ENCODE results near the gene UBE2I. TPM values are rescaled to one million over a fixed set of nuclear protein-coding genes. Genes with fewer than 3 reads are reported as not detected.

Gene UBE2I
- total and polyA plus RNA-seq, 4 donors: 35.7 to 86.7 (median 72.4) TPM

DNA sequence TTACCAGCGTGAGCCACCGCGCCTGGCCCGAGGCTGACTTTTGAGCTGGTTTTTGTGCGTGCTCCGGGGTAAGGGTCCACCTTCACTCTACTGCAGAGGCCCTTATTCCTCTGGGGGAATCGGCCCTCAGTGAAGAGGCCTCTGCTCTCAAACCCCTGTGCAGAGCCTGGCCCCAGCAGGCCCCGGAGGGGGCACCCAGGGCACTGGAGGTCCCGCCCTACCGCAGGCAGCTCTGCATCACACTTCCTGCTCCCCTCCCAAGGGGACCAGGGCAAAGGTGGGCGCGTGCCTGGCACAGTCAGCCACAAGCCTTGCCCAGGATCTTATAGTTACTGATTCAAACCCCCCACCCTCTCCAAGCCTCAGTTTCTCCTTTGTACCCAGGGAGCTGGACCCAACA is 3.6 kb upstream of the UBE2I start:
- Histone ChIP-seq H3K27ac (ENCODE audit: low read depth in 1 of 2, low read length in 2 of 2) (no peak overlapping the region), H3K4me1 (ENCODE audit: control insufficient read depth in 1 of 2, insufficient read depth in 2 of 2, low read length in 2 of 2) (peaks cover 0 to 2% of the 10 kb centered on the region in 2 donors), H3K27me3 (ENCODE audit: control insufficient read depth in 1 of 2, insufficient read depth in 2 of 2, low read length in 1 of 2) (no peaks in the 10 kb centered on the region), H3K36me3 (ENCODE audit: control insufficient read depth in 1 of 2, insufficient read depth in 2 of 2, low read length in 1 of 2) (no peaks in the 10 kb centered on the region), H3K4me3 (ENCODE audit: low read length in 2 of 2) (no peak overlapping the region), H3K9me3 (ENCODE audit: control insufficient read depth, low read length) (no peaks in the 10 kb centered on the region)
- intact Hi-C loops (cut with DNase I): loop anchor here (5.0 to 10.0 kb wide), 2 partner anchors 109 to 476 kb away; partner anchors contain the start of genes NUBP2 (in 1 of the 2), SPSB3 (in 1 of the 2) and UNKL (in 1 of the 2)
- DNase-seq (no peak), ATAC-seq (ENCODE audit: low FRiP score) (no peak)
- 71 to 73% methylated on average over 12 of the region's 12 CpGs for WGBS, 2 donors

DNA sequence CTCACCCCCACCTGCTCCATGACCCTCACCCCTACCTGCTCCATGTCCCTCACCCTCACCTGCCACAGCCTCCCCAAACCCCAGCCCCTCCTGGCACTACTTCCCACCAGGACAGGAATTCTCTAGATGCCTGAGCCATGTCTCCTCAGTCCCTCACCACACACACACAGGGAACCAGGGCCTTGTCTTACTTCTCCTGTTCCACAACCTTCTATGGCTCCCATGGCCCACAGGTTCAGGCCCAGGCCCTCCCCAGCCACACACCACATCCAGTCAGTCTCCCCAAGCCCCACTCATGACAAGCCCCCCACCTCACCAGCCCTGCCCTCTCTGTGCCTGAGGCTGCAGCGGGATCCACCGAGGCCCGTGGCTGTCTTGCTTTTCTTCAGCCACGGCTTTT is 3.1 kb upstream of the UBE2I start:
- DNase-seq (no peak), ATAC-seq (ENCODE audit: low FRiP score) (no peak)
- Histone ChIP-seq H3K27ac (ENCODE audit: low read depth in 1 of 2, low read length in 2 of 2) (no peak overlapping the region), H3K4me1 (ENCODE audit: control insufficient read depth in 1 of 2, insufficient read depth in 2 of 2, low read length in 2 of 2) (peaks cover 0 to 2% of the 10 kb centered on the region in 2 donors), H3K9me3 (ENCODE audit: control insufficient read depth, low read length) (no peaks in the 10 kb centered on the region), H3K4me3 (ENCODE audit: low read length in 2 of 2) (no peak overlapping the region), H3K27me3 (ENCODE audit: control insufficient read depth in 1 of 2, insufficient read depth in 2 of 2, low read length in 1 of 2) (no peaks in the 10 kb centered on the region), H3K36me3 (ENCODE audit: control insufficient read depth in 1 of 2, insufficient read depth in 2 of 2, low read length in 1 of 2) (no peaks in the 10 kb centered on the region)
- WGBS, 2 donors: 57 to 63% methylated on average over 4 of the region's 4 CpGs
- intact Hi-C loops (cut with DNase I): loop anchor here (5.0 to 10.0 kb wide), 2 partner anchors 108 to 476 kb away; partner anchors contain the start of genes NUBP2 (in 1 of the 2), SPSB3 (in 1 of the 2) and UNKL (in 1 of the 2)

DNA sequence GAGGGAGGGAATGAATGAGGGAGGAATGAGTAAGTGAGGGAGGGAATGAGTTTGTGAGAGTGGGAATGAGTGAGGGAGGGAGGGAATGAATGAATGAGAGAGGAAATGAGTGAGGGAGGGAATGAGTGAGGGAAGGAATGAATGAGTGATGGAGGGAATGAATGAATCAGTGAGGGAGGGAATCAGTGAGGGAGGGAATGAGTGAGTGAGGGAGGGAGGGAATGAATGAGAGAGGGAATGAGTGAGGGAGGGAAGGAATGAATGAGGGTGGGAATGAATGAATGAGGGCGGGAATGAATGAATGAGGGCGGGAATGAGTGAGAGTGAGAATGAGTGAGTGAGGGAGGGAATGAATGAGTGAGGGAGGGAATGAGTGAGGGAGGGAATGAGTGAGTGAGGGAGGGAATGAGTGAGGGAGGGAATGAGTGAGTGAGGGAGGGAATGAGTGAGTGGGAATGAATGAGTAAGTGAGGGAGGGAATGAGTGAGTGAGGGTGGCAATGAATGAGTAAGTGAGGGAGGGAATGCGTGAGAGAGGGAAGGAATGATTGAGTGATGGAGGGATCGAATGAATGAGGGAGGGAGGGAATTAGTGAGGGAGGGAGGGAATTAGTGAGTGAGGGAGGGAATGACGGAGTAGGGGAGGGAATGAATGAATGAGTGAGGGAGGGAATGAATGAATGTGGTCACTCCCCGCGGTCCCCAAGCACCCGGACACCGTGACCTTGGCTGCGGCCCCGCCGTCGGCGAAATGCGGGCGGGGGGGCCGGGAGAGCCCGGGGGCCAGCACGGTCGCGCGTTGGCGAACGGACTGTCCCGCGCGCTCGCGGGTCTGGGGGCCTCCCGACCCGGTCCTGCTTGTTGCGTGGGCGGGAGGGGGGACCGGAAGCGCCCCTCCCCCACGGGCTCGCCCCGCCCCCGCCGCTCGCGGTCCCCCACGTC is 1.1 kb upstream of the UBE2I start:
- no peaks in the 10 kb centered on the region for H3K27me3 ChIP-seq (ENCODE audit: control insufficient read depth in 1 of 2, insufficient read depth in 2 of 2, low read length in 1 of 2)
- peak; percentile 32 for ATAC-seq (ENCODE audit: low FRiP score)
- intact Hi-C loops (cut with DNase I): loop anchor here (5.0 to 10.0 kb wide), 2 partner anchors 106 to 474 kb away; partner anchors contain the start of genes NUBP2 (in 1 of the 2), SPSB3 (in 1 of the 2) and UNKL (in 1 of the 2)
- H3K36me3 ChIP-seq (ENCODE audit: control insufficient read depth in 1 of 2, insufficient read depth in 2 of 2, low read length in 1 of 2): no peaks in the 10 kb centered on the region
- H3K27ac ChIP-seq (ENCODE audit: low read depth in 1 of 2, low read length in 2 of 2): no peak overlapping the region
- H3K4me1 ChIP-seq (ENCODE audit: control insufficient read depth in 1 of 2, insufficient read depth in 2 of 2, low read length in 2 of 2): peaks cover 0 to 2% of the 10 kb centered on the region in 2 donors
- H3K4me3 ChIP-seq (ENCODE audit: low read length in 2 of 2): peak overlapping the region; percentile 41 to 81
- WGBS, 2 donors: 4 to 13% methylated on average over 12 to 42 of the region's 43 CpGs
- H3K9me3 ChIP-seq (ENCODE audit: control insufficient read depth, low read length): no peaks in the 10 kb centered on the region
- DNase-seq: no peak

DNA sequence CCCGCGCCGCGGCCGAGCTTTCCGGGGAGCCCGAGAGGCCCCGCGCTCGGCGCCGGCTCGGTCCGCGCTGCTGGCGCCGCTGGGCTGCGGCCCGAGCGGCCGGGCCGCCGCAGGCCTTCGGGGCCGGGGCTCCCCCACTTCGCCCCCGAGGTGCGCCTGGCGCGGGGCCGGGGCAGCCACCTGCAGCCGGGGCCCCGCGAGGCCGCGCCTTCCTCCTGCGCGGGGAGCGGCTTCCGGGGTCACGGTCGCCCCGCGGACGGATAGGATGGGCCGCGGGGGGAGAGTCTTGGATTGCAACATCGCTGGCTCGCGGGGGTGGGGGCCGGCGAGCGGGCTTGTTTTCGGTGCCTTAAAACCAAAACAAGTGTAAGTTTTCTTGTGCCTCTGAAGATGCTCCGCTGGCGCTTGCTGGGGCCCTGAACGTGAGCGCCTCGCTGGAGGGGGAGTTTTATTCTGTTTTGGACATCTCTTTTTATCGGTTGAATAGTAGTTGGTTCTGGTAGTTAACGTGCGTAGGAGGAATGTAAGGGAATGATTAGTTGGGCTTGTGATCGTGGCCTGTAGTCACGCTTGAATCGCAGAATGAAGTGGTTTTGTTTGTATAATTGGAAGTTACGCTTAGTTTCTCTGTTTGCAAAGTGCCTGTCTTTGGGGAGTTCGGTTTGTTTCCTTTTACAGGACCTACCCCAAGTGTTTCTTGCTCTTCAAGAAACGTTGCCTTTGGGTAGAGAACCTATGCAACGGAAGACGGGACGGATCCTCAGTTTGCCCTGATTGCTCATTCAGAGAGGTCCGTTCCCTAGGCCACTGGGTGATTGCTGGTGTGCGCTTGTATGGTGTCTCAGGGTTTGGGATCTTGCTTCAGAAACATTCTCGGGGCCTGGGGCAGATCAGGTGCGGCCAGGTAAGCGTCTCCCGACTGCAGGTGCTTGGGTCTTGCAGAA is 724 bp downstream of the UBE2I start:
- Histone ChIP-seq H3K4me1 (ENCODE audit: control insufficient read depth in 1 of 2, insufficient read depth in 2 of 2, low read length in 2 of 2) (peaks cover 0 to 2% of the 10 kb centered on the region in 2 donors), H3K4me3 (ENCODE audit: low read length in 2 of 2) (peak overlapping the region; percentile 89 to 94), H3K27me3 (ENCODE audit: control insufficient read depth in 1 of 2, insufficient read depth in 2 of 2, low read length in 1 of 2) (no peaks in the 10 kb centered on the region), H3K9me3 (ENCODE audit: control insufficient read depth, low read length) (no peaks in the 10 kb centered on the region), H3K27ac (ENCODE audit: low read depth in 1 of 2, low read length in 2 of 2) (no peak overlapping the region), H3K36me3 (ENCODE audit: control insufficient read depth in 1 of 2, insufficient read depth in 2 of 2, low read length in 1 of 2) (no peaks in the 10 kb centered on the region)
- 1 to 2% methylated on average over 45 to 77 of the region's 77 CpGs for whole genome bisulfite sequencing, 2 donors
- intact Hi-C loops (cut with DNase I): loop anchor here (5.0 to 10.0 kb wide), 2 partner anchors 105 to 472 kb away; partner anchors contain the start of genes NUBP2 (in 1 of the 2), SPSB3 (in 1 of the 2) and UNKL (in 1 of the 2)
- ATAC-seq (ENCODE audit: low FRiP score) (no peak), DNase-seq (peak; percentile 68 to 88)

DNA sequence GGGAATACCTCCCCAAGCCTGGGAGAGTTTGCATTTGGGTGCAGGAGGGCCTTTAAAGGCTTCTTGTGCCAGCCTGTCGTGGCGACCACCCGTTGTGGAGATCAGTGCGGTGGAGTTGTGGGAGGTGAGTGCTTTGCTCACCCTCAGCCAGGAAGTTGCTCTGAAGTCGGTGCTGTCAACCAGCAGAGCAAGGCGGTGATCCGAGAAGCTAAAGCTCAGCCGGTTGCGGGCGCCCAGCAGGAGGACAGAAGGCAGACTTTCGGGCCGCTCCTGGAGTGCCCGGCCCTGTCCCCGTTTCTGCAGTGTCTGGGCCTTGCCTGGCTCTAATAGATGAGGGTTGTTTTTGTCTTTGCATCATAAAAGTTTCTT is 1.4 kb downstream of the UBE2I start:
- no peak overlapping the region for H3K27ac ChIP-seq (ENCODE audit: low read depth in 1 of 2, low read length in 2 of 2)
- WGBS, 2 donors: 1 to 3% methylated on average over 14 of the region's 14 CpGs
- intact Hi-C loops (cut with DNase I): no loop called here
- peaks cover 0 to 2% of the 10 kb centered on the region in 2 donors for H3K4me1 ChIP-seq (ENCODE audit: control insufficient read depth in 1 of 2, insufficient read depth in 2 of 2, low read length in 2 of 2)
- no peaks in the 10 kb centered on the region for H3K36me3 ChIP-seq (ENCODE audit: control insufficient read depth in 1 of 2, insufficient read depth in 2 of 2, low read length in 1 of 2)
- no peaks in the 10 kb centered on the region for H3K27me3 ChIP-seq (ENCODE audit: control insufficient read depth in 1 of 2, insufficient read depth in 2 of 2, low read length in 1 of 2)
- no peak for ATAC-seq (ENCODE audit: low FRiP score)
- H3K9me3 ChIP-seq (ENCODE audit: control insufficient read depth, low read length): no peaks in the 10 kb centered on the region
- DNase-seq: no peak
- H3K4me3 ChIP-seq (ENCODE audit: low read length in 2 of 2): peak overlapping the region; percentile 89 to 94

DNA sequence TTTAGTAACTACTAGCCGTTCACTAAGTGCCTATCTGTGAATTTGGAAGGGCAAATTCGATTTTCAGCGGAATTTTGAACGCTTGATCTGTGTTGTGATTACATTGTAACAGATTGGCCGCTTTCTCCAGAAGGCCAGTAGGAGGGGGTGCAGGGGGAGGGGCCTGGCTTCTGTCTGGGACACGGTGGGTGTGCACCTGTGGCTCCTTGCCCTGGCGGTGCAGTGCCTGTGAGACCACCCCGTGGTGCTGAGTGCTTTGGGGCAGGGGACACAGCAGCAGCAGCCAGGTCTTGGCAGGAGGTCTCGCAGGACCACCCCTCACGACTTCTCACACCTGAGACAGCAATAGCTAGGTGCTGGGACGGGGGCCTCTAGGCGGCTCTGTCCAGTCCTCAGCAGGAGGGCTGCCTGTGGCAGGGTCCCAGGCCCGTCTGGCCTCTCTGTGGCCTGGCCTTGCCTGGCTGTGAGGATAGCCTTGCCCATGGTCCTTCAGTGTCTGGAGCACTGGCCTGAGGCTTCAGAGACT is 1.8 kb downstream of the UBE2I start:
- DNase-seq (no peak), ATAC-seq (ENCODE audit: low FRiP score) (no peak)
- no peaks in the 10 kb centered on the region for H3K9me3 ChIP-seq (ENCODE audit: control insufficient read depth, low read length)
- H3K4me3 ChIP-seq (ENCODE audit: low read length in 2 of 2): no peak overlapping the region
- no peaks in the 10 kb centered on the region for H3K27me3 ChIP-seq (ENCODE audit: control insufficient read depth in 1 of 2, insufficient read depth in 2 of 2, low read length in 1 of 2)
- H3K27ac ChIP-seq (ENCODE audit: low read depth in 1 of 2, low read length in 2 of 2): no peak overlapping the region
- WGBS, 2 donors: 11 to 17% methylated on average over 12 to 13 of the region's 13 CpGs
- no peaks in the 10 kb centered on the region for H3K36me3 ChIP-seq (ENCODE audit: control insufficient read depth in 1 of 2, insufficient read depth in 2 of 2, low read length in 1 of 2)
- H3K4me1 ChIP-seq (ENCODE audit: control insufficient read depth in 1 of 2, insufficient read depth in 2 of 2, low read length in 2 of 2): peaks cover 0 to 2% of the 10 kb centered on the region in 2 donors
- intact Hi-C loops (cut with DNase I): no loop called here

DNA sequence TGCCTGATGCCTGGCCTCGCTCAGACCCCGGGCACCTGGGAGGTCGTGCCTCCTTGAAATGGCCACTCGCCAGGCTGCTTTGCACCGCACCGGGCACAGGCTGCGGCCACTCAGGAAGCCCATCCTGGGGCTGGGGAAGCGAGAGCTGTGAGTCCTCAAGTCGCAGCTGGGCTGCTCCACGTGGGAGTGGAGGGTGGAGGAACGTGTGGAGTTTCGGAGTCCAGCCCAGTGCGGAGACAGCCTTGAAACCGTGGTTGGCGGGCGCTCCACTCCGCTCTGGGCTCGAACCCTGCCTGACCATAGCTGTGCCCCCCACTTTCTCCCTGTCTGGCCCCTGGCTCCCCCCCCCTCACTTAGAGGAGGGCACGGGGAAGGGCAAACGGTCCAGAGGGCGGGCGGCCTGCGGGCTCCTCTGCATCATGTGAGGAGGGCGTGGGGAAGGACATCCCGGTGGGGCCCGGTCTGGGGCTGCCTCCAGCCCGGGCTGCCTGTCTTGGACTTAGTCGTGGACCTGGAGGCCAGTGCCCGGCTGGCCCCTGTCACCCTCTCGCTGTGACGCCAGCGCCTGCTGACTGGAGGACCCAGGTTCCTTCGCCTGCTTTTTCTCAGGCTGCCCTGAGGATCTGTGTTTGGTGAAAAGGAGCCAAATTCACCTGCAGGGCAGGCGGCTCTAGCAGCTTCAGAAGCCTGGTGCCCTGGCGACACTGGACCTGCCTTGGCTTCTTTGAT is 2.5 kb downstream of the UBE2I start:
- no peak for DNase-seq
- intact Hi-C loops (cut with DNase I): no loop called here
- WGBS, 2 donors: 43 to 44% methylated on average over 35 of the region's 35 CpGs
- Histone ChIP-seq H3K27ac (ENCODE audit: low read depth in 1 of 2, low read length in 2 of 2) (no peak overlapping the region), H3K9me3 (ENCODE audit: control insufficient read depth, low read length) (no peaks in the 10 kb centered on the region), H3K4me3 (ENCODE audit: low read length in 2 of 2) (no peak overlapping the region), H3K4me1 (ENCODE audit: control insufficient read depth in 1 of 2, insufficient read depth in 2 of 2, low read length in 2 of 2) (peaks cover 0 to 2% of the 10 kb centered on the region in 2 donors), H3K36me3 (ENCODE audit: control insufficient read depth in 1 of 2, insufficient read depth in 2 of 2, low read length in 1 of 2) (no peaks in the 10 kb centered on the region), H3K27me3 (ENCODE audit: control insufficient read depth in 1 of 2, insufficient read depth in 2 of 2, low read length in 1 of 2) (no peaks in the 10 kb centered on the region)
- ATAC-seq (ENCODE audit: low FRiP score): no peak

Measured in aorta (tissue), 5 donors.